ENCODE results near the gene TRIM73. TPM values are rescaled to one million over a fixed set of nuclear protein-coding genes. Genes with fewer than 3 reads are reported as not detected.
"Not testable (repeated sequence)": the region's sequence is repeated elsewhere in the genome, so short reads cannot be mapped to it uniquely, and the experiment has no call there.

TRIM73 gene
- total RNA-seq (ENCODE audit: low replicate concordance), result 4.2 and 7.9 TPM in 2 replicates
- long read RNA-seq, result 0 reads

- H3K4me1 Mint-ChIP-seq (ENCODE audit: unreplicated experiment); H3K36me3 Mint-ChIP-seq; H3K9me3 Mint-ChIP-seq: not testable (repeated sequence)
Measured at GRCh38 chr7:75395329-75395728, at the start of gene TRIM73. Gene TRIM73, plus strand, starts transcription at chr7:75395629. Its CDS starts 3,305 bp downstream, at chr7:75398934.

GRCh38 chr7:75358671-75359541, 36.5 kb upstream of the TRIM73 start:
- DNase-seq (ENCODE audit: extremely low spot score, unreplicated experiment); H3K27ac Mint-ChIP-seq; H3K36me3 Mint-ChIP-seq; H3K4me1 Mint-ChIP-seq (ENCODE audit: unreplicated experiment); H3K27me3 Mint-ChIP-seq; H3K9me3 Mint-ChIP-seq; H3K4me3 Mint-ChIP-seq: not testable (repeated sequence)

More at GRCh38 chr7:75395329-75395728, at the start of gene TRIM73:
- not testable (repeated sequence) for DNase-seq (ENCODE audit: extremely low spot score, unreplicated experiment); H3K4me3 Mint-ChIP-seq; H3K27ac Mint-ChIP-seq; H3K27me3 Mint-ChIP-seq

- H3K27ac Mint-ChIP-seq; DNase-seq (ENCODE audit: extremely low spot score, unreplicated experiment); H3K4me1 Mint-ChIP-seq (ENCODE audit: unreplicated experiment); H3K27me3 Mint-ChIP-seq; H3K9me3 Mint-ChIP-seq; H3K4me3 Mint-ChIP-seq; H3K36me3 Mint-ChIP-seq: not testable (repeated sequence)
Measured at GRCh38 chr7:75359542-75359848, 35.9 kb upstream of the TRIM73 start.

GRCh38 chr7:75364079-75364478, 31.4 kb upstream of the TRIM73 start:
- not testable (repeated sequence) for H3K4me3 Mint-ChIP-seq; H3K27me3 Mint-ChIP-seq; H3K4me1 Mint-ChIP-seq (ENCODE audit: unreplicated experiment); H3K27ac Mint-ChIP-seq; H3K36me3 Mint-ChIP-seq; H3K9me3 Mint-ChIP-seq; DNase-seq (ENCODE audit: extremely low spot score, unreplicated experiment)

GRCh38 chr7:75366643-75367042, 28.8 kb upstream of the TRIM73 start:
- H3K9me3 Mint-ChIP-seq; H3K27ac Mint-ChIP-seq; H3K4me3 Mint-ChIP-seq; H3K27me3 Mint-ChIP-seq; DNase-seq (ENCODE audit: extremely low spot score, unreplicated experiment); H3K4me1 Mint-ChIP-seq (ENCODE audit: unreplicated experiment); H3K36me3 Mint-ChIP-seq: not testable (repeated sequence)

- H3K4me1 Mint-ChIP-seq (ENCODE audit: unreplicated experiment); H3K27ac Mint-ChIP-seq; DNase-seq (ENCODE audit: extremely low spot score, unreplicated experiment); H3K36me3 Mint-ChIP-seq; H3K4me3 Mint-ChIP-seq; H3K9me3 Mint-ChIP-seq; H3K27me3 Mint-ChIP-seq: not testable (repeated sequence)
Measured at GRCh38 chr7:75367313-75367712, 28.1 kb upstream of the TRIM73 start.

GRCh38 chr7:75374144-75374518, 21.3 kb upstream of the TRIM73 start:
- H3K27me3 Mint-ChIP-seq; H3K27ac Mint-ChIP-seq; H3K9me3 Mint-ChIP-seq; H3K4me1 Mint-ChIP-seq (ENCODE audit: unreplicated experiment); H3K36me3 Mint-ChIP-seq; DNase-seq (ENCODE audit: extremely low spot score, unreplicated experiment); H3K4me3 Mint-ChIP-seq: not testable (repeated sequence)

GRCh38 chr7:75374519-75375317, 20.7 kb upstream of the TRIM73 start:
- H3K27ac Mint-ChIP-seq; H3K9me3 Mint-ChIP-seq; DNase-seq (ENCODE audit: extremely low spot score, unreplicated experiment); H3K4me3 Mint-ChIP-seq; H3K36me3 Mint-ChIP-seq; H3K4me1 Mint-ChIP-seq (ENCODE audit: unreplicated experiment); H3K27me3 Mint-ChIP-seq: not testable (repeated sequence)

GRCh38 chr7:75393194-75393593, 2.2 kb upstream of the TRIM73 start:
- not testable (repeated sequence) for H3K27me3 Mint-ChIP-seq; H3K4me1 Mint-ChIP-seq (ENCODE audit: unreplicated experiment); H3K27ac Mint-ChIP-seq; H3K36me3 Mint-ChIP-seq; H3K4me3 Mint-ChIP-seq; DNase-seq (ENCODE audit: extremely low spot score, unreplicated experiment); H3K9me3 Mint-ChIP-seq

GRCh38 chr7:75397865-75398264, 2.4 kb downstream of the TRIM73 start:
- H3K9me3 Mint-ChIP-seq; DNase-seq (ENCODE audit: extremely low spot score, unreplicated experiment); H3K4me3 Mint-ChIP-seq; H3K4me1 Mint-ChIP-seq (ENCODE audit: unreplicated experiment); H3K36me3 Mint-ChIP-seq; H3K27ac Mint-ChIP-seq; H3K27me3 Mint-ChIP-seq: not testable (repeated sequence)

- H3K9me3 Mint-ChIP-seq; H3K27me3 Mint-ChIP-seq; H3K4me1 Mint-ChIP-seq (ENCODE audit: unreplicated experiment); H3K27ac Mint-ChIP-seq; DNase-seq (ENCODE audit: extremely low spot score, unreplicated experiment); H3K36me3 Mint-ChIP-seq; H3K4me3 Mint-ChIP-seq: not testable (repeated sequence)
Measured at GRCh38 chr7:75398771-75399700, 3.6 kb downstream of the TRIM73 start.

- not testable (repeated sequence) for H3K4me3 Mint-ChIP-seq; DNase-seq (ENCODE audit: extremely low spot score, unreplicated experiment); H3K4me1 Mint-ChIP-seq (ENCODE audit: unreplicated experiment); H3K27me3 Mint-ChIP-seq; H3K36me3 Mint-ChIP-seq; H3K27ac Mint-ChIP-seq; H3K9me3 Mint-ChIP-seq
Measured at GRCh38 chr7:75400575-75400974, 5.1 kb downstream of the TRIM73 start.
